Measurements from ENCODE around the gene MTHFR.

DNA sequence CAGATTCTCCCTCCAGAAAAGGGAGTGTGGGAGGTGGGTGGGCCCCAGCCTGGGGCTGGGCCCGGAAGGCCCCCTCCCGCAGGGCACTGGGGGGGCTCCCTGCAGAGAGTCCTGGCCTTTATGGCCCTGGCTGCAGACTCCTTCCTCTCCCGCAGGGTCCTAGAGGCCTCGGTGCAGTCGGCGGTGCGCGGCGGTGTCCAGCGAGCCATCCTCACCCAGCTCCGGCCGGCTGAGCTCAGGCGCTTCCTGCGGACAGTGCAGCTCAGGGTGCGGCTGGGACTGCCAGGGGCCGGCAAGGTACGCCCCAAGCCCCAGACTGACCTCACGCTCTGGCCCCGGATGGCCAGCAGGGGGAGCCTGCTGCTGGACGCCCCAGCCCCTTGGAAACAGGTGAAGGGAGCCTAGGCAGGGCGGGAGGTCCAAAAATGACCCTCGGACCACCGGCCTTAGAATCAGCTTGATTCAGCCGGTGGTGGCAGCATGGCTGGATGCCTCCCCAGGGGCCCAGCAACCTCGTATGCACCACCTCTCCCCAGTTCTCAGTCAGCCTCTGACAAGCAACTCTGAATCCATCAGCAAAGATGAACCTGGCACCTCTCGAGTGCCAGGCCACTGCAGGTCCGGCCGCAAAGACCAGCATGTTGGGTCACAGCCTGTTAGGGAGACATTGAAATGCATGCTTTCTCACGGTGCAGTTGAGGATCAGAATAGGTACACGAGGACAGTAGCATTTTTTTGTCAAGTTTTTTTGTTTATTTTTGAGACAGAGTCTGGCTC, 20.6 kb downstream of the MTHFR start:
- no peak for TF ChIP-seq TEAD4 (IDR thresholded peaks at IDR 0.05; ENCODE audit: borderline replicate concordance, insufficient read depth)
- peak; percentile 81 for TF ChIP-seq CTCF (IDR thresholded peaks at IDR 0.05)
- no peak for TF ChIP-seq POLR2AphosphoS5 (IDR thresholded peaks at IDR 0.05; ENCODE audit: low read depth, low read length)
- TF ChIP-seq USF1 (IDR thresholded peaks at IDR 0.05; ENCODE audit: borderline replicate concordance, low read depth) = no peak
- peak; percentile 49 for TF ChIP-seq SMC3 (IDR thresholded peaks at IDR 0.05; ENCODE audit: low read depth, low read length)
- no peak for TF ChIP-seq TCF12 (IDR thresholded peaks at IDR 0.05)
- no peak for TF ChIP-seq EZH2phosphoT487 (IDR thresholded peaks at IDR 0.05; ENCODE audit: borderline replicate concordance, low read depth)
- TF ChIP-seq, protein P1, sequence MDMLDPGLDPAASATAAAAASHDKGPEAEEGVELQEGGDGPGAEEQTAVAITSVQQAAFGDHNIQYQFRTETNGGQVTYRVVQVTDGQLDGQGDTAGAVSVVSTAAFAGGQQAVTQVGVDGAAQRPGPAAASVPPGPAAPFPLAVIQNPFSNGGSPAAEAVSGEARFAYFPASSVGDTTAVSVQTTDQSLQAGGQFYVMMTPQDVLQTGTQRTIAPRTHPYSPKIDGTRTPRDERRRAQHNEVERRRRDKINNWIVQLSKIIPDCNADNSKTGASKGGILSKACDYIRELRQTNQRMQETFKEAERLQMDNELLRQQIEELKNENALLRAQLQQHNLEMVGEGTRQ (IDR thresholded peaks at IDR 0.05; ENCODE audit: borderline replicate concordance, low read depth, low read length) = no peak
- no peak for TF ChIP-seq RFX5 (IDR thresholded peaks at IDR 0.05; ENCODE audit: low read length)
- no peak for TF ChIP-seq MEF2A (IDR thresholded peaks at IDR 0.05; ENCODE audit: borderline replicate concordance, low read depth)

Data from SK-N-SH (cell line).